ENCODE measurements around the gene DNAI4. TPM values are rescaled to one million over a fixed set of nuclear protein-coding genes. Genes with fewer than 3 reads are reported as not detected.

DNAI4 gene
- total RNA-seq, 1 experiment from 2014 or later: 3.9 TPM

GRCh38 chr1:66850989-66851388, 73.7 kb downstream of the DNAI4 start:
- no peaks in the 10 kb centered on the region for H3K9me3 ChIP-seq (ENCODE audit: control insufficient read depth in 1 of 2, insufficient read depth in 1 of 2, low read depth in 1 of 2, low read length in 2 of 2)
- no peaks in the 10 kb centered on the region for H4K20me1 ChIP-seq (ENCODE audit: insufficient read depth)
- no peak overlapping the region for H3K4me3 ChIP-seq (replicated peaks in 1 of 2; ENCODE audit: low read depth in 1 of 2, low read length in 2 of 2)
- H3K9me2 ChIP-seq (ENCODE audit: insufficient read depth): no peaks in the 10 kb centered on the region
- no peak overlapping the region for H3K27ac ChIP-seq (ENCODE audit: low read depth, low read length)
- no peak overlapping the region for H3K9ac ChIP-seq (ENCODE audit: low read length)
- H3K4me1 ChIP-seq (ENCODE audit: control insufficient read depth in 1 of 2, insufficient read depth in 2 of 2, low read length in 2 of 2): no peaks in the 10 kb centered on the region
- H3K4me2 ChIP-seq (ENCODE audit: low read length): no peak overlapping the region
- H3K36me3 ChIP-seq (ENCODE audit: control insufficient read depth in 1 of 2, insufficient read depth in 2 of 2, low read length in 2 of 2): no peaks in the 10 kb centered on the region
- no peaks in the 10 kb centered on the region for H3K79me2 ChIP-seq (ENCODE audit: insufficient read depth, low read length)
- RAD21 ChIA-PET (ENCODE audit: low non-redundant PET in 1 of 2, low total read pairs in 2 of 2, uncharacterized antibody in 2 of 2, unreplicated experiment in 2 of 2): no interaction called here
- BruUV-seq (replicated peaks): no TSS peak
- POLR2A ChIA-PET: no interaction called here
- CTCF ChIA-PET: no interaction called here
- DNase-seq (ENCODE audit: low read depth, low spot score) (no peak), ATAC-seq (no peak)
- no peak for TF ChIP-seq ZNF274 (IDR thresholded peaks at IDR 0.05; ENCODE audit: low read depth, low read length)
- no peak for TF ChIP-seq EZH2phosphoT487 (IDR thresholded peaks at IDR 0.05; ENCODE audit: borderline replicate concordance)
- TF ChIP-seq JUND (IDR thresholded peaks at IDR 0.05): no peak
- no peak for TF ChIP-seq REST (IDR thresholded peaks at IDR 0.05; ENCODE audit: low read depth)
- no peak for TF ChIP-seq TCF7L2 (IDR thresholded peaks at IDR 0.05; ENCODE audit: borderline replicate concordance, extremely low read depth, insufficient read depth, insufficient read length)
- TF ChIP-seq EGR1 (IDR thresholded peaks at IDR 0.05; ENCODE audit: low read depth): no peak
- no peak for TF ChIP-seq FOSL1 (IDR thresholded peaks at IDR 0.05; ENCODE audit: low read depth)
- no peak for TF ChIP-seq SP1 (IDR thresholded peaks at IDR 0.05; ENCODE audit: low read depth)
- no peak for TF ChIP-seq YY1 (IDR thresholded peaks at IDR 0.05; ENCODE audit: extremely low read depth, insufficient replicate concordance, low read depth, low read length)
- TF ChIP-seq ELF1 (IDR thresholded peaks at IDR 0.05; ENCODE audit: borderline replicate concordance, low read depth): no peak
- TF ChIP-seq POLR2AphosphoS5 (IDR thresholded peaks at IDR 0.05; ENCODE audit: low read depth, low read length): no peak
- TF ChIP-seq ZBTB33 (IDR thresholded peaks at IDR 0.05; ENCODE audit: extremely low read depth, insufficient replicate concordance, low read length): no peak
- TF ChIP-seq CEBPB (IDR thresholded peaks at IDR 0.05; ENCODE audit: low read depth): no peak
- TF ChIP-seq SIN3A (IDR thresholded peaks at IDR 0.05; ENCODE audit: low read depth): no peak
- TF ChIP-seq POLR2A (IDR thresholded peaks at IDR 0.05; ENCODE audit: borderline replicate concordance, extremely low read depth, insufficient read depth, insufficient read length): no peak
- TF ChIP-seq RAD21 (IDR thresholded peaks at IDR 0.05; ENCODE audit: low read depth): no peak
- TF ChIP-seq SRF (IDR thresholded peaks at IDR 0.05; ENCODE audit: low read depth): no peak
- no peaks in the 10 kb centered on the region for H3K27me3 ChIP-seq (ENCODE audit: insufficient read depth, low read length)
- intact Hi-C loops (cut with micrococcal nuclease): no loop called here
- no peak overlapping the region for H2AFZ ChIP-seq (ENCODE audit: low read depth, low read length, poor library complexity, severe bottlenecking)
